OCI-M2 (cell line): Measurements from ENCODE around the gene SLC16A4.
A peak's percentile ranks its signal among the peaks of the same experiment; 100 is the strongest.

Experiments
- DNase-seq: peaks from one replicate; lab custom pipeline; 2025; ENCODE audit not compliant: unreplicated experiment; lab: John Stamatoyannopoulos, UW

SLC16A4 gene

DNA sequence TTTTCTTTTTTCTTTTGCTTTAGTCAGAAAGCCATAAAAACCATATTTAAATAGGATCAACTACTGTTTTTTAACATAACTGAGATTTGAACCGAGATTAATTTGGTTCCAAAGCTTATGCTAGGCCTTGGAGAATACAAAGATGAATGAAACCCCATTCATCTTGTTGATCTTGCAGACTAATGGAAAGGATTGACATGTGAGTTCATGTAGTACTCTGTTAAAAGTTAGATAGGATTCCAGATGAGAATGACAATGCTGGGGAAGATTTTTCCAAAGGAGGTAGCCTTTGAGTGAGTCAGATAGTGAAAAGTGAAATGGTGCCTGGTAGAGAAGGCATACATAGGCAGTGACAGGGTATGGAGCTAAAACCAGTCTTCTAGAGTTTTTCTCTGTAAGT lies 29.0 kb downstream of the SLC16A4 start:
- DNase-seq: no peak

DNA sequence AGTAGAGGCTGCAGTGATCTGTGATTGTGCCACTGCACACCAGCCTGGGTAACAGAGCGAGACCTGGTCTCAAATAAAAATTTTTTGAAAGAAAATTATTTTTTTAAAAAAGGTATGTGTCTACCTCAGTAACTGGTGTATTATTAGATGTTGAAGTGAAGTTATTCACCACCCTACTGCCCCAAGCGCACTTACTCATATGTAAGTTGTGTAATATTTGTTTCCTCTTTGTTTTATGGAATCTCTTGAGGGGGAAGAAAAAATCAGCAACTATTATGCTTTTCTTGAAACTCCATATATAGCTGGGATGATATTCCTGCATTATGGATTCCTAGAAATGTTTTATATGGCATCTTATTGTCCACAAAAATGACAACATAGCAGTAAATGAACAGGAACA lies 30.4 kb downstream of the SLC16A4 start:
- DNase-seq: no peak

DNA sequence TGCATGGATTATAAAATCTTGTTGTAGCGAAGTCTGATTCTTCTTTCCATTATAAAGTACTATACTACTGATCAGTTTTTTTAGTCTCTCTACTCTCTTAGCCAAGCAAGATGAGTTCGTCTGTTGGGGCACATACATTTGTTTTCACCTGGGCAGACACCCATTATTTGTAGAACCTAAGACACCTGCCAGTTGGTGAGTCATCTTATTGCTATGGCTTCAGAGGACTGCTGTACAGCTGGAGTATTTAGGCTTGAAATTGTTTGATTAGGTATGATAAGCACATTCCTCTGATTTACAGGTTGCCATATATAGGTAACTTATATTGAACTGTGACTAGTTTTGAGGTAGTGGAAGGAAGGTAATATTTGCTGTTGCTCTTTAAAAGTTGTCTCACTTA lies 34.4 kb downstream of the SLC16A4 start:
- DNase-seq: no peak

- DNase-seq: no peak
Measured at GRCh38 chr1:110355321-110355720, 35.5 kb downstream of the SLC16A4 start.

DNA sequence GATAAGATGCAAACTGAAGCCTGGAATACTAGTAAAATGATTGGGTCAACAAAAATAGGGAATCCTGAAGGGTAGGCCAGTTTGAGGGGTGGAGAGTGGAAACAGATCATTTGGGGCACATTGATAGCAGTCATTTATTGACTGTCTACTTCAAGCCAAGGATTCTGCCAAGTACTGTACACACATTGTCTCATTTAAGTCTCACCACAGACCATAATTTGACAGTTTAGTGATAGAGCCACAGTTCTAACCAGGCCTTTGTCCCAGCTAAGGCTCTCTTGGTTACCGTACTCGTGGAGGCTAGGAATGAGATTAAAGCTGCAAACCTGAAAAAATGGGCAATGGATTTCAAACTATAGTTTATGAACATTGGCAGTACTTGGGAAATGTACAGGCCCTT lies 40.5 kb downstream of the SLC16A4 start:
- DNase-seq: no peak

- no peak for DNase-seq
Measured at GRCh38 chr1:110348771-110349170, 42.1 kb downstream of the SLC16A4 start.

GRCh38 chr1:110348050-110348449 lies 42.8 kb downstream of the SLC16A4 start:
- DNase-seq: no peak

- no peak for DNase-seq
Measured at GRCh38 chr1:110347182-110347893, 43.5 kb downstream of the SLC16A4 start.

DNA sequence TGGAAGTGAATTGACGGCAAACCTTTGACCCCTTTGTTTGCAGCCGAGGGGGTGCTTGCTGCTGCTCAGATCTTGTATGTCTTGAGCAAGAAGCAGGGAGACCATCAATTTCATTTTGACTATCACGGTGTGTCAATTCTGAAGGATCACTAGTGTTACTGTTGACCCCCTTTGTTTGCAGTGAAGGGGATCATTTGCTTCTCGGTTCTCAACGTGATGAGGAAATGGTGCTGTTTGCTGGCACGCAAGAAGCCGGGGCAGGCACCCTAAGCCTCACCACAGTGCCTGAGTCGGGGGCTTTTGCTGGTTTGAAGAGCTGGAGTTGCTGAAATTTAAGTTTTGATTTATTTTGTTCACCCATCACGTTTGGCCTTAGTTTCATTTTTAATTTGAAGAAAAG lies 44.1 kb downstream of the SLC16A4 start:
- no peak for DNase-seq

GRCh38 chr1:110345480-110345879 lies 45.3 kb downstream of the SLC16A4 start:
- DNase-seq: no peak

- no peak for DNase-seq
Measured at GRCh38 chr1:110344152-110344551, 46.7 kb downstream of the SLC16A4 start.

- no peak for DNase-seq
Measured at GRCh38 chr1:110343249-110343648, 47.6 kb downstream of the SLC16A4 start.

DNA sequence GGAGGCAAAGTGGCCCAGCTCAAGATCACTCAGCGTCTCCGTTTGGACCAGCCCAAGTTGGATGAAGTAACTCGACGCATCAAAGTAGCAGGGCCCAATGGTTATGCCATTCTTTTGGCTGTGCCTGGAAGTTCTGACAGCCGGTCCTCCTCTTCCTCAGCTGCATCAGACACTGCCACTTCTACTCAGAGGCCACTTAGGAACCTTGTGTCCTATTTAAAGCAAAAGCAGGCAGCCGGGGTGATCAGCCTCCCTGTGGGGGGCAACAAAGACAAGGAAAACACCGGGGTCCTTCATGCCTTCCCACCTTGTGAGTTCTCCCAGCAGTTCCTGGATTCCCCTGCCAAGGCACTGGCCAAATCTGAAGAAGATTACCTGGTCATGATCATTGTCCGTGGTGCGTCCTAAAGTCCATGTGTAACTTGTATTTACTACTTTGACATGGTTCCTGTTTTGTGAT lies 48.9 kb downstream of the SLC16A4 start:
- no peak for DNase-seq

GRCh38 chr1:110341146-110341871 lies 49.5 kb downstream of the SLC16A4 start:
- DNase-seq: no peak

GRCh38 chr1:110340207-110340468 lies 50.7 kb downstream of the SLC16A4 start:
- no peak for DNase-seq

GRCh38 chr1:110339407-110340206 lies 51.2 kb downstream of the SLC16A4 start:
- no peak for DNase-seq

GRCh38 chr1:110338886-110339406 lies 51.9 kb downstream of the SLC16A4 start, which contains the start of gene RBM15:
Gene RBM15 (plus strand): TSS chr1:110339377. CDS start chr1:110339406, 29 bp downstream.
- peak; percentile 98 for DNase-seq

GRCh38 chr1:110338309-110338885 lies 52.4 kb downstream of the SLC16A4 start:
- DNase-seq: peak; percentile 92

DNA sequence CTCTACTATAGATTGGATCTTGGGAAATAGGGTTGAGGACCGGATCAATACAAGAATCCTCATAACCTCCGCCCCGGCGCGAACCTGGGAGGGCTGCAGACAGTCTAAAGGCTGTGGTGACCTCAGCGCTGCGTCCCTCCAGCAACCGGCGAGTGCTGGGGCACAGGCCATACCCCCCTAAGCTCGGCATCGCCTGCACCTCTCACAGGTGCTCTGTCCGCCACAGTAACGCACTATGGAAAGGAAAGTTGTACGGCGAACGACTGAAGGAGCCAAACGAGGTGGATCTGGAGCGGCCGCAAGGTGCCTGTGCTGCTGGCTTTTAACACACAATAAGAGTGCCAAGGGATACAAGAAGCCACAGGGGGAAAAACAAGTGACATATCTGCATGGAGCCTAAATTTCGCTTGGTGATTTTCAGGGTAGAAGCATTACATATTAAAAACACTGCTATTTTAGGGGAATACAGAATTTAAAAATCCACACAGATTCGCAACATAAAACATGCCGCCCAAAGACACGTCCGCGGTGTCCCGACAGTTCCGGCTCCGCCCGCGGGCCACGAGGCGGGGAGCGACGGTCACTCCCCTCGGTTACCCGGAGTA lies 53.0 kb downstream of the SLC16A4 start:
- no peak for DNase-seq

DNA sequence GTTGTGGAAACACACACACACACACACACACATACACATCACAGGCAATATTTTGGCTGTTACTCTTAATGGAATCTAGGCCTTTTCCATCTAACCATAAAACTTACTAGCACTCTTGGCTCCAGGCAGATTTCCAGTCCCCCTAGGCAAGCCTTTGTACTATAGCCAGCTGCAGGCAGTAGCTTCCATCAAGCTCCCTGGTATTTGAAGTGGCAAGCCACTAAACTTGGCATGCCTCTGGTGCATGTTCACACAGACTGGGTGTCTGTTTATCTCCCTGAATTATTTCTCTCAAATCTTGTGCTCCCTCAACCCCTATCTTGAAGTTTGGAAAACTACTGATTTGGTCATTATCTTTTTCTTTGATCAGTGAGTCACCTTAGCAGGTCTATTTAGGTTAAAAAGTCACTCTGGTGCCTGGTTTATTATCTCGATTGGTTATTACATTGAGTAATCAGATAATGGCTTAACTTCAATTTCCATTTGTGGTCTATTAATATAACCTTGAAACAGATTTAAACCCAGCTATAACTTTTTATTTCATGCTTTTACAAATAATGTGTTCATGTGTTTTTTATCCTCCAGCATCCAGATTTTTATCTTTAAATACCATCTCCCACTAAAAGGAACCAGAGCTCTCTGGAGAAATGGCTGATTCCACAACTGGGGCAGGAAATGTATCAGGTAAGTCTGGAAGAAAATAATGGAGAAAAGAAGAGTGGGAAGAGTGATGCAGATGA lies 54.4 kb downstream of the SLC16A4 start:
- DNase-seq: no peak
